Body of pancreas (tissue), 4 donors: Measurements from ENCODE around the gene SCO1. TPM values are rescaled to one million over a fixed set of nuclear protein-coding genes. Genes with fewer than 3 reads are reported as not detected.

Experiments
- ATAC-seq: fragments of 150-250 bp; one replicate; pipeline ENCODE4 v1.9.1; 2016
- DNase-seq, 4 donors: peaks; one replicate each; pipeline ENCODE4 v3.0.0-alpha.2; 2019
- H3K27ac ChIP-seq, 4 donors: fragments of 200-600 bp; sonication (generic); 1 replicate in 3 of 4; 2 replicates in 1 of 4; pipeline versions ENCODE4 v1.5.1 to v1.6.1; 2016 to 2019; ENCODE audit warnings: mild to moderate bottlenecking in 1 of 4, mixed read lengths in 1 of 4, moderate library complexity in 1 of 4
- H3K27me3 ChIP-seq, 2 donors: fragments of 200-600 bp; sonication (generic); one replicate each; pipeline ENCODE4 v1.6.0; 2016; ENCODE audit warnings: mild to moderate bottlenecking in 1 of 2
- H3K36me3 ChIP-seq, 2 donors: fragments of 200-600 bp; sonication (generic); replicated peaks in 1 of 2; 2 replicates each; pipeline ENCODE4 v1.5.1; 2016; ENCODE audit warnings: low read depth in 2 of 2; ENCODE audit not compliant: insufficient read depth in 1 of 2
- H3K4me1 ChIP-seq: fragments of 200-600 bp; sonication (generic); one replicate; pipeline ENCODE4 v1.6.0; 2016
- H3K4me3 ChIP-seq, 2 donors: fragments of 200-600 bp; sonication (generic); 1 replicate in 1 of 2; 2 replicates in 1 of 2; pipeline ENCODE4 v1.5.1; 2016 to 2019
- H3K9me3 ChIP-seq, 3 donors: fragments of 200-600 bp; sonication (generic); 1 replicate in 2 of 3; 2 replicates in 1 of 3; pipeline ENCODE4 v1.5.1; 2016
- CTCF ChIP-seq, 7 experiments: fragments of 450-650 bp in 4 of 7; fragments of 200-600 bp in 3 of 7; sonication (generic) in 3 of 7; IDR thresholded peaks; one replicate each; pipeline ENCODE4 v1.5.1; 2016 to 2019; ENCODE audit warnings: antibody characterized with exemption in 7 of 7
- POLR2A ChIP-seq, 3 donors: fragments of 450-650 bp; IDR thresholded peaks; one replicate each; pipeline ENCODE4 v1.6.1; 2016; ENCODE audit warnings: antibody characterized with exemption in 3 of 3, mild to moderate bottlenecking in 2 of 3
- whole genome bisulfite sequencing, 2 donors: methylation state at CpG; one replicate each; pipeline ENCODE4 v1.1.5; 2017; 5-methylcytosine and 5-hydroxymethylcytosine counted together
- intact Hi-C: fragments of 100-400 bp; cut with DNase I; formaldehyde crosslinking; loops from one replicate; pipeline ENCODE4 v1.15.1; 2023
- total RNA-seq, 2 donors: library from RNA; depleted of rRNA; stranded (reverse); fragments of >200 nt; gene quantifications; one replicate each; pipeline ENCODE4 v1.1.0, GENCODE V29; 2016

Gene SCO1
- total RNA-seq: 10 to 100 TPM; 20.5 to 46.5 TPM

DNA sequence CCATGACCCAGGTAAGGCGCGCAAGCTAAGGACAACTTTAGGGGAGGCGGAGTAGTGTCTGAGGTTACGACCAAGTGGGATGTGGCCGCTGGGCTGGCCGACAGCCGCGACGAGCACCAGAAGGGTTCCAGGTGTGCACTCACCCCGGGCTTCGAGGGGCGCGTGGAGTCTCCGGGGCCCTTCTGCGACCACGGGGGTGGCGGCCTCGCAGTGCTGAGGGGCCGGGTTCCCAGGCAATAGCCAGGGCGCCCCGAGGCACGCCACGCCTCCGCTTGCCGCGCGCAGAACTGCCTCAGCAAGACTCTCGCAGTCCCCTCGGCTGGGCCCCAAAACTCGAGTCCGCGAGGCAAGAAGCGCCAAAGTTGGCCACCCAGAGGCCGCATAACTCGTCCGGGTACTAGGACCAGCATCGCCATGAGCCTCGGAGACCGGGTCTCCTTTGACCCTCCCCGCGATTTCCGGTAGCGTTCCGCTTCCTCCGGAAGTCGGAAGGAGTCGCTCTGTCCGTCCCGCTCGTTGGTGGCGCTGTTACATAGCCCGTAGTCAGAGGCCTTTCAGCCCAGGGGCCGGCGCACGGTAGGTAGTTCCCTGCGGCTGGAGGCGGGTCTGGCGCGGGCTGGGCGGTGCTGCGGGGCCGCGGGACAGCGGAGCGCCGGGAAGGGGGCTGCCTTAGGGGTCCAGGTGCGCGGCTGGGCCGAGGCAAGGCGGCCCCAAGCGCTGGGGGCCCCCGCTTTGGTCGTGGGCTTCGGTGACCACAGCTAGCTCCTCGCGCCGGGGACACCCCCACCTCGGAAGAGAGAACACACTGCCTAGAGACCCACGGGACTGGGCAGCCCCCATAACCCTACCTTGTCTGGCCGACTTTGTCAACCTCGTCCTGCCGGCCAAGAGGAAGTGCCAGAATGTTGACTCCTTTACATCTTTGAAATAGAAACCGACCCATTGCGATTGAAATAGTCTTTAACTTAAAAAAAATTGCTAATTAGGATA is at the start of gene SCO1, which contains the start of gene ADPRM:
Gene SCO1, minus strand, starts transcription at position 442 of the 990 bp plus-strand sequence. Its CDS starts 26 bp downstream, at position 416.
Gene ADPRM, plus strand, starts transcription at position 503 of the 990 bp plus-strand sequence. CDS start 7,333 bp downstream, outside the sequence.
- Histone ChIP-seq H3K4me3 (peak within 1 kb of the TSS; percentile 83 to 97), H3K4me1 (peaks cover 16% of the 10 kb centered on the region), H3K9me3 (no peaks in the 10 kb centered on the region), H3K27me3 (no peaks in the 10 kb centered on the region), H3K27ac (peak within 1 kb of the TSS; percentile 85 to 95 (median 91)), H3K36me3 (peaks cover 0 to 6% of the 10 kb centered on the region in 2 donors)
- intact Hi-C loops: no loop called here
- DNase-seq: peak; percentile 93 to 96 (median 94)
- ATAC-seq: peak; percentile 97
- TF ChIP-seq CTCF (IDR thresholded peaks at IDR 0.05): peak; percentile 8 to 57 (median 44)
- TF ChIP-seq POLR2A (IDR thresholded peaks at IDR 0.05): peak; percentile 86 to 90 (median 90)
- WGBS, 2 donors: 0 to 1% methylated on average over 8 to 81 of the region's 84 CpGs

DNA sequence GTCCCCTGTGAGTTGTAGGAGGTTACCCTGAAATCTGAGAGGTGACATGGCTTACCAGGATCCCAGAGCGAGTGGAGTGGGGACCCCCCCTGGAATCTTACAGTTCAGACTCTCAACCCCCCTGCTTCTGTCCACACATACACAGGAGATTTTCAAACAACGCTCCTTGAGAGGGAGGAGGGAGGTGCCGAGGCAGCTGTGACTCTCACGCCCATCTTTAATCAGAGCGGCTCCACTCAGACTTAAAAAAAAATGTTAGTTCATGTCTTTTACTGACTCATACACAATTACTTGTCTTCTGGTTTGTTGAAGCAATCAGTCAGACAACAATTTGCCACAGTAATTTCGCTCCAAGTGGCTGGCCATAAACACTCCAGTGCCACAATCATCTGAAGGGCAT is 47.9 kb upstream of the SCO1 start:
- H3K27ac ChIP-seq: no peak overlapping the region
- ATAC-seq (no peak), DNase-seq (no peak)
- no peak overlapping the region for H3K4me3 ChIP-seq
- peaks cover 9% of the 10 kb centered on the region for H3K4me1 ChIP-seq
- TF ChIP-seq POLR2A (IDR thresholded peaks at IDR 0.05) (no peak), CTCF (IDR thresholded peaks at IDR 0.05) (no peak)
- H3K27me3 ChIP-seq: no peaks in the 10 kb centered on the region
- H3K36me3 ChIP-seq: no peaks in the 10 kb centered on the region
- intact Hi-C loops: loop anchor here (5.0 kb wide), 1 partner anchor 102 kb away; no protein-coding TSS in a partner anchor
- WGBS, 2 donors: 60 to 68% methylated on average over 6 of the region's 6 CpGs
- no peaks in the 10 kb centered on the region for H3K9me3 ChIP-seq

DNA sequence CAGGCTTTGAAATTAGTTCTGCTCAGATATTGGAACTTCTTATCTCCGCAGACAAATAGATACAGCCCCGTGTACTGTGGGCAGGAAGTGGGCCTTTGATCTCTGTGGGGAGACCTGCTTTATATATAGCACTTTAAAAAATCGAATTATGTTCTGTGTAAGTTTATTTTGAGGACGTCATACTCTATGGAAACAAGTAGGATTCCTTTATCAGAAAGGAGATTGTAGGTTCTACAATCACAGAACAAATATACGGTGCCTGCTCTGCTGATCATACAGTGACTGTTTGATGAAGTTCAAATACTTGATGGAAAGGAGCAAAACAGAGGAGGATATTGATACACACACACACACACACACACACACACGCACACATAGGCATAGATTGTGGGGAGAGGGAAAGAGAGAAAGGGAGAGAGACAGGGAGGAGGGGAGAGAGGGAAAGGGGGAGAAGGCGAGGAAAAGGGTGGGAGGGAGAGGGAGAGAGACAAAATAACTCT is 47.2 kb upstream of the SCO1 start:
- Histone ChIP-seq H3K27me3 (no peaks in the 10 kb centered on the region), H3K9me3 (no peaks in the 10 kb centered on the region), H3K4me3 (no peak overlapping the region), H3K36me3 (no peaks in the 10 kb centered on the region), H3K27ac (no peak overlapping the region), H3K4me1 (peaks cover 9% of the 10 kb centered on the region)
- no peak for DNase-seq
- ATAC-seq: peak; percentile 40
- intact Hi-C loops: no loop called here
- 23 to 36% methylated on average over 7 of the region's 7 CpGs for WGBS, 2 donors
- no peak for TF ChIP-seq POLR2A (IDR thresholded peaks at IDR 0.05)
- TF ChIP-seq CTCF (IDR thresholded peaks at IDR 0.05): no peak

GRCh38 chr17:10743316-10744009 is 46.1 kb upstream of the SCO1 start:
- intact Hi-C loops: no loop called here
- ATAC-seq (peak; percentile 52), DNase-seq (no peak)
- Histone ChIP-seq H3K27ac (no peak overlapping the region), H3K9me3 (no peaks in the 10 kb centered on the region), H3K4me3 (no peak overlapping the region), H3K27me3 (no peaks in the 10 kb centered on the region), H3K36me3 (no peaks in the 10 kb centered on the region), H3K4me1 (peaks cover 9% of the 10 kb centered on the region)
- WGBS, 2 donors: 81 to 85% methylated on average over 8 of the region's 8 CpGs
- no peak for TF ChIP-seq POLR2A (IDR thresholded peaks at IDR 0.05)

DNA sequence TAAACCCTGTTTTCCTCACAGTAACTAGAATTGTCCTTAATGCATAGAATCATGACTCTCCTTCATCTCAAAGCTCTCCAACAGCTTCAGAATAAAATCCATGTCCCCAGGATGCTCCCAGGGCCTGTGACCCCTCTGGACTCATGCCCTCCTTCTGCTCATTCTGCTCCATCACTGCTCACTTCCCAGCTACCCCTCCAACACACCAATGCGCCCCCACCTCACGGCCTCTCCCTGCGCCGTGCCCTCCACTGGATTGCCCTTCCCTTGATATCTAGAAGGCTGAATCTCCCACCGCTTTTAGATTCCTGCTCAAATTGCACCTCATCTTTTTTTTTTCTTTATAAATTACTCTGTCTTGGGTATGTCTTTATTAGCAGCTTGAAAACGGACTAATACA is 45.1 kb upstream of the SCO1 start:
- Histone ChIP-seq H3K27ac (no peak overlapping the region), H3K27me3 (no peaks in the 10 kb centered on the region), H3K4me3 (no peak overlapping the region), H3K36me3 (no peaks in the 10 kb centered on the region), H3K9me3 (no peaks in the 10 kb centered on the region), H3K4me1 (peaks cover 20% of the 10 kb centered on the region)
- DNase-seq: no peak
- no peak for ATAC-seq
- intact Hi-C loops: no loop called here
- TF ChIP-seq POLR2A (IDR thresholded peaks at IDR 0.05): no peak
- TF ChIP-seq CTCF (IDR thresholded peaks at IDR 0.05): no peak
- 88 to 95% methylated on average over 6 of the region's 6 CpGs for WGBS, 2 donors
